GM12875 (cell line): ENCODE measurements around the gene PARD3B.

Source experiments
- H3K4me3 ChIP-seq: one replicate; pipeline ENCODE4 v1.5.1; 2011; ENCODE audit warnings: low read depth, low read length, control low read depth
- TF ChIP-seq, protein P1 (sequence below): IDR thresholded peaks from 2 replicates; pipeline ENCODE4 v1.5.1; 2011; ENCODE audit warnings: low read depth, mild to moderate bottlenecking, control low read depth, inconsistent platforms, low read length, moderate library complexity, borderline replicate concordance; ENCODE audit not compliant: insufficient read depth

The PARD3B gene

DNA sequence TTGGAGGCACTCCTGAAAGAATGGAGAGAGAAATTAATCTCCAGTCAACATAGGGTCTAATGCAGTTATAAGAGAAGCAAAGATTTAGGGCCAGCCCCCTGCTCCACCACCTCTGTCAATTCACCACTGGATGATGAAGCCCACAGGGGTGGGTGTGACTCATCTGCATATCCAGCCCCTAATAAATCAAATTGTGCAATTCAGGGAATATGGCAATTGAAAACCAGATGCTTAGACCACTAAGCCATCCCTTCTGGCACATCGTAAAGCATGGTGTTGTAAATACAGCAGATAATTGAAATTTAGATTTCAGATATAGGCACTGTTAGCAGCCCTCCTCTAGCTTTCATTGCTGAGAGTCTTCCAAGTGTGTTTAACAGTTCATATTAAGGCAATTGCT lies 541.4 kb downstream of the PARD3B start:
- no peak overlapping the region for H3K4me3 ChIP-seq
- TF ChIP-seq, protein P1, sequence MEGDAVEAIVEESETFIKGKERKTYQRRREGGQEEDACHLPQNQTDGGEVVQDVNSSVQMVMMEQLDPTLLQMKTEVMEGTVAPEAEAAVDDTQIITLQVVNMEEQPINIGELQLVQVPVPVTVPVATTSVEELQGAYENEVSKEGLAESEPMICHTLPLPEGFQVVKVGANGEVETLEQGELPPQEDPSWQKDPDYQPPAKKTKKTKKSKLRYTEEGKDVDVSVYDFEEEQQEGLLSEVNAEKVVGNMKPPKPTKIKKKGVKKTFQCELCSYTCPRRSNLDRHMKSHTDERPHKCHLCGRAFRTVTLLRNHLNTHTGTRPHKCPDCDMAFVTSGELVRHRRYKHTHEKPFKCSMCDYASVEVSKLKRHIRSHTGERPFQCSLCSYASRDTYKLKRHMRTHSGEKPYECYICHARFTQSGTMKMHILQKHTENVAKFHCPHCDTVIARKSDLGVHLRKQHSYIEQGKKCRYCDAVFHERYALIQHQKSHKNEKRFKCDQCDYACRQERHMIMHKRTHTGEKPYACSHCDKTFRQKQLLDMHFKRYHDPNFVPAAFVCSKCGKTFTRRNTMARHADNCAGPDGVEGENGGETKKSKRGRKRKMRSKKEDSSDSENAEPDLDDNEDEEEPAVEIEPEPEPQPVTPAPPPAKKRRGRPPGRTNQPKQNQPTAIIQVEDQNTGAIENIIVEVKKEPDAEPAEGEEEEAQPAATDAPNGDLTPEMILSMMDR = no peak

GRCh38 chr2:205087862-205088261 lies 542.6 kb downstream of the PARD3B start:
- H3K4me3 ChIP-seq = no peak overlapping the region
- TF ChIP-seq, protein P1 = no peak

GRCh38 chr2:205089958-205090357 lies 544.7 kb downstream of the PARD3B start:
- no peak overlapping the region for H3K4me3 ChIP-seq
- TF ChIP-seq, protein P1 = no peak

DNA sequence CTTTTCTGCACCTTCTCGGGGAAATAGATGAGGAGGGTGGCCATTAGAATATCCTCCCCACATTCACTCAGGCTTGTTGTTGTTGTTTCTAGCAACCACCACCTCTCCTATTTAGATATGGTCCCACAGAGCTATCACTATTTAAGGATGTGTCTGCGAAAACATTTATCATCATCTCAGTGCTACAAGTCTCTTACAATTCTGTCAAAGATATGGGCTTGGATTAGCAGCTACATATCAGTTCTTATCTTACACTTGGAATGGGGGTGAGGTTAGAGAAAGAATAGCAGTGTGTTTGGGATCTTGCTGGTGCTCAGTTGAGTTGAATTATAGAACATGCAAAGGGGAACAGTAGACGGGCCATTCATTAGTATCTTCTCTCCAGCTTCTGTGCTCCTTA lies 546.1 kb downstream of the PARD3B start:
- TF ChIP-seq, protein P1 = no peak
- H3K4me3 ChIP-seq = no peak overlapping the region

DNA sequence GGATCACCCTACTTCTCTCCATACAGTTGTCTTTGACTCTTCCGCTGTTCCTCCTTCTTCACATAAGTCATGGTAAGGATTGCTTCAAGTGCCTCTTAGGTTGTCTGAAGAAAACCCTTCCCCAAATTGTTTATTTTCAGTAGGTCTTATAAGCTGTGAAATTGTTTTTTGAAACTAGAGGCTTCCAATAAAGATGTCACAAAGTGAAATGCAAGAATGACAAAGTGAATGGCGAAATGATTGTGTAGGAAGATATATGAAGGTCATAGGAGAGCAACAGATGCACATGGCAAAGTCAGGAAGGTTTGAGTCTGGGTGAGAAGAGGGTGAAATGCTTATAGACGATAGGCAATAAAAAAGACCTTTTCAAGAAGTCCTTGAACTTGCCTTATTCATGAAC lies 548.8 kb downstream of the PARD3B start:
- H3K4me3 ChIP-seq = no peak overlapping the region
- TF ChIP-seq, protein P1 = no peak

GRCh38 chr2:205103699-205104098 lies 558.4 kb downstream of the PARD3B start:
- H3K4me3 ChIP-seq = no peak overlapping the region
- TF ChIP-seq, protein P1 = no peak

GRCh38 chr2:205107810-205108209 lies 562.5 kb downstream of the PARD3B start:
- no peak overlapping the region for H3K4me3 ChIP-seq
- TF ChIP-seq, protein P1 = no peak
